ENCODE results near the gene GNA14.

- TF ChIP-seq CTCF (IDR thresholded peaks at IDR 0.05) (no peak), POLR2A (IDR thresholded peaks at IDR 0.05) (no peak)
Measured at GRCh38 chr9:77438653-77439052, 209.5 kb downstream of the GNA14 start.
